ENCODE results near the gene GMDS.

The GMDS gene

DNA sequence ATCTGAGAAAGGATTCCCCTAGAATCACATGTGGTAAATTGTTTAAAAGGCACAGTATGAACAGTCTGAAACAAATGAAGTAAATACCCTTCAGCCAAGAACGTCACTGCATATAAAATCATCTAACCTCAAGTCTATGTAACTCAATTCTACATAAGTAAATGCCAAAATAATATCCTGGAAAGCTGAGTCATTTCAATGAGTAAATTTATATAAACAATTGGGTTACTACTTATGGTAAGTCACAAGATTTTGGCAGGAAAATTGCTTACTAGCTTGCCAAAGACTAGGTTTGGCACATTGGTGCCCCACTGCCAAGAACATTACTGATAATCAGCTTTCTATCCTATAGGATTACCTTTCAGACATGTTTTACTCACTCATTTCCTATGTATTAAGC lies 8.4 kb downstream of the GMDS start:
- no peak for DNase-seq

GRCh38 chr6:2235777-2236495 lies 9.5 kb downstream of the GMDS start:
- no peak for DNase-seq

DNA sequence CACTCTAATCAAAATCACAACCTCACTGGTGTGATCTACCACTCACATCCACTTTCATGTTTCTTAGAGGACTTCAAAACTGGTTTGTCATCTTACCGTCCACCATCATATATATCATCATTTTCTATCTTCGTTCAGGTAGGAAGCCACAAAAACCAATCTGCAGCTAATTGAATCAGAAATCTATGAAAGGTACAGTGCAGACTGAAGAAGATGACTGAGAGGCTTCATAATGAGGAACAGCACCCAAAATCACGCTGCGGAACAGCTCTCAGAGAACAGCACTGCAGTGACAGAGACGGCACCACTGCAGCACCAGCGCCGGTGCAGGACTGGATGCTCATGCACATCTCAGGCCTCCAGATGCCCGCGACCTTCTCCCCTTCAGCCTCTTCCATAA lies 13.0 kb downstream of the GMDS start:
- no peak for DNase-seq

DNA sequence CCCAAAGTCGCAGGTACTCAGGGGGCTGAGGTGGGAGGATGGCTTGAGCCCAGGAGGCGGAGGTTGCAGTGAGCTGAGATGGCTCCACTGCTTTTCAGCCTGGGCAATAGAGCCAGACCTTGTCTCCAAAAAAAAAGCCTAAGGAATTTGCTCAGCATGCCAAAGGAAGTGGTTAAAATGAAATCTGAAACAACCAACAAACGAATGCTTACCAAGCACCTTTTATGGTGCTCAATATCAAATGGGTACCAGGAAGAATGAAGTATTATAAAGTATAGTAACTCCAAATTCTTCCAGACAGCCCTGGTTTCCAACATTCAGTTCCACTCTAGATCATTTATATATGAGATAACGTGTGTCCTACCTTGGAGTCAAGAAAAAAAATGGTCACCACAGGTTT lies 14.0 kb downstream of the GMDS start:
- DNase-seq, result no peak

- DNase-seq, result no peak
Measured at GRCh38 chr6:2230659-2231277, 14.6 kb downstream of the GMDS start.

DNA sequence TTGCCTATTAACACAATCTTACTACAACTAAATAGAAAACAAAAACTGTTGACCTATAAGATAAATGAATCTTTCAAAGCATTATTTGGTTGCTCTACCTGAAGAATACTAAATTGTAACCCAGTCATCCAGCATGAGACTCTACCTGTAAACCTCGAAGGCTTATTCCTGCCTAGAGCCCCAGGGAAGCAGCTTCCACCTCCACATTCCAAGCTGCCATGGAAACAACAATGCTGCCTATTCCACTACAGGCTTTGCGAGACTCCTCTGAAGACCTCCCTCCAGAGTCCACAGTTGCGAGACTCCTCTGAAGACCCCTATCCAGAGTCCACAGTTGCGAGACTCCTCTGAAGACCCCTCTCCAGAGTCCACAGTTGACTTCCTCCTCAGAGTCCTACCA lies 15.7 kb downstream of the GMDS start:
- DNase-seq, result no peak

DNA sequence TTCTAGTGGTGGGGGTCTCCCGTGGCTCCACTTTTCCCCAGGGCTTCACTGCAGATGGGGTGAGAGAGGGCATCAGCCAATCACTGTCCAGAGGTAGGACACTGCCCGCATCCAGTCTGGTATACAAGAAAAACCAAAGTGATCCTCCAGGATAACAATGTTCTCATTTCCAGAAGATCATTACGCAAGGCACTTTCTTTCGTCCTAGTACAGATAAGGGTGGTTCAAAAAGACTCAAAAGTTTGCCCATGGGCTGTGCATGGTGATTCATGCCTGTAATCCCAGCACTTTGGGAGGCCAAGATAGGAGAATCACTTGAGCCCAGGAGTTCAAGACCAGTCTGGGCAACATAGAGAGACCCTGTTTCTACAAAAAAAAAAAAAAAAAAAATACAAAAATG lies 16.4 kb downstream of the GMDS start:
- DNase-seq, result no peak

DNA sequence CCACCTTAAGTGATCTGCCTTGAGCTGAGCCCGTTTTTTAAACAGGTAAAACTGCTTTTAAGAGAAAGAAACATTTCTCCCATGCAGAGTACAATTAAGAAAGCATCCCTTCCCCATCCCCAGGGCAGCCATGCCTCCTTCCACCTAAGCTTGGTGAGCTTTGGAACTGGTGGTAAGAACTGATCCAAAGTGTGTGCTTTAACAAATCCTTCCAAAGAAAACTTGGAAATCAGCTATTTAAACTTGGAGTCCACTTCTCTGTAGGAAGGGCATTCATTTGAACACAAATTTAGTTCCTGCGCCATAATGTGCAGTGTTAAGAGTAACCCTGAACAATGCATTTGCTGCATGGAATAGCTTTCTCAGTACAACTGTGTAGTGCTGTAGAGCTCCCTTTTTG lies 17.0 kb downstream of the GMDS start:
- no peak for DNase-seq

- no peak for DNase-seq
Measured at GRCh38 chr6:2226775-2227174, 18.6 kb downstream of the GMDS start.

DNA sequence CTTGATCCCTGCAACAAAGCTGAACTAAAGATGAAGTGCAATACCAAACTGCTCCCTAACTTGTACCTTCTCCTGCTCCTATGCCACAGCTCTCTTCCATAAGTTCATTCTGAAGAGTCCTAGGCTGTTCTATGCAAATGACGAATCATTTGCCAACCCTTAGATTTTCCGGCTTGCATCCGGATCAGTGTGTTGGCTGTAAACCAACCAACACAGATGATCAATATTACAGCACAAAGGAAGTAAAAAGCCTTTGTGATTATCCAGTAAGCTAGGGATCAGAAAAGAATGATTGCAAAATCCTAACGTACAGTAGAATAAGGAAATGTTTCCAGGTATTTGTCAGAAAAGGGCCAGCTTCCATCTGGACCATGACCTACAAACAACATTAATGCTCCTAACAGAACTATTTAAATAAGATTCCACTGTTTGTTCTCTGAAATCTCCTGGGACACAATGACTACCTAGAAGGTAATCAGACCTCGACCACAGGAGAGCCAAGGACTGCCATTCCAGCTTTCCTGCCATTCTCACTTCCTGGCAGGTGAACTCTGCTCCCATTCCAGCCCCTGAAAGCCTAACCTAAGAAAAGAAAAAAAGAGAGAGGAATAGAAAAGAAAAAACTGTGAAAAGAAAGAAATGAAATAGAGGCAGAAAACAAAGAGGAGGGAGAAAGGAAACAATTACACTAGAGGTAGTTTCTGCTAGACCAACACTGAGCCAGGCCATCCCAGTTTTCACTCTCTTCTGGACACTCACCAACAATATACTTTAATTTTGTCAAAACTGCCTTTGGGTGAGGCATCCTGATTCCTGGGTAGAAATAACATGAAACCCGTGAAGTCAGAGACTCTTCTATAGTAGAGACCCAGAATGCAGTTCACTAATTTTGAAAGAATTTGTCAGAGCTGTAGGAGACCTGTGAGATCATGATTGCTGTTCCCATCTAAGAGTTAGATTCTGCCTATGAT lies 19.7 kb downstream of the GMDS start:
- DNase-seq, result no peak

- no peak for DNase-seq
Measured at GRCh38 chr6:2224847-2225382, 20.5 kb downstream of the GMDS start.

DNA sequence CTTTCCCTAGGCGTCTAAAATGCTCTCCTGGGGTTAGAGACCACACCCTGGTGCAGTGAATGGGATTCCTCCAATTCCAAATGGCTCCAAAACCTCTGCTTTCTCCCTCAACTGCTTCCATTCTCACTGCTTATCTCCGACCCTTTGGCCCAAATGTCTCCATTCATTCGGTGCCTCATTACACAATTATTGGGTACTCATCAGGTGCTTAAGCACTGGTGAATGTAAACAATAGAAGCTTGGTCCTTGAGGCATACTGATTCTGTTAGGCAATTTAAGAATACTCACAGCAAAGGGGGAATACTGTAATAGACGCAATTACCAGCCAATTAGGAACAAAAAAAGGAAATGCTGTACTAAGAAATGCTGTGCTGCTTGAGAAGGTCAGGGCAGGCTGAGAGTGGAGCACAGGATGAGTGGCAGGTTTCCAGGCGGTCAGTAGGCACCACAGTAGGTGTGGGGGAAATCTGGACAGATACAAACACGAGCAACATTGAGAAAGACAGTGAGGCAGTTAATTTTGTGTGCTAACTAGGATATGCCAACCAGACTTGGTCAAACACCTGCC lies 23.0 kb downstream of the GMDS start:
- DNase-seq, result no peak

GRCh38 chr6:2221726-2222274 lies 23.6 kb downstream of the GMDS start:
- DNase-seq, result peak in 1 of 2 donors; percentile 17

DNA sequence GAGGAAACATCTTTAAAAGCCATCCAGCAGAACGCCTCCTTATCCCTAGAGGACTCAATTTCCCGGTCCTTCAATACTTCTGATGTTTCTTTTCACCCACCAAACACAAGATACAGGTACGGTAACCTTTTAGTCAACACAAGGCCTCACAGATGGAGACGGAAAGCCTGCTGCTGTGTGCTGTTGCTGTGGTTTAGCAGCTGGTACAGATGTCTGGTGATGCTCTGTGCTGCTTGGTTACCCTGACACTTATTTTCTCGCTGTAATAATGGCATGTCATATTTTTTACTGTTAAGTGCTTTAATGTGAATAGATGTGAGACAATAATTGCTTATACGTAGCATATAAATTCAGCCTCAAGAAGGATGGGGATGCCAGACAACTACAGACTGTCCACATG lies 25.3 kb downstream of the GMDS start:
- DNase-seq, result no peak

DNA sequence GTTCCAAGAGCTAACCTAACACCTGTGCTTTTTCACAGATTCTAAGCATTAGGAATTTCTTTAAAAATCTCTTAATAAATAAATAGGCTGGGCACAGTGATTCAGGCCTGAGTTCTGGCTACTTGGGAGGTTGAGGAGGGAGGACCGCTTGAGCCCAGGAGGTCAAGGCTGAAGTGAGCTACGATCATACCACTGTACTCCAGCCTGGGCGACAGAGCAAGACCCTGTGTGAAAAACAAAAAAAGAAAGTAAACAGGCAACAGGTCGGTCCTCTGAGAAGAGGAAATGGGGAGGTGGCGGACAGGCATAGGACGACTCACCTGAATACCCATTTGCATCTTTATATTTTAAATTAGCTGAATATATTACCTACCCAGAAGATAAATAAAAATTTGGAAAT lies 26.5 kb downstream of the GMDS start:
- no peak for DNase-seq

- DNase-seq, result no peak
Measured at GRCh38 chr6:2216794-2217383, 28.5 kb downstream of the GMDS start.

DNA sequence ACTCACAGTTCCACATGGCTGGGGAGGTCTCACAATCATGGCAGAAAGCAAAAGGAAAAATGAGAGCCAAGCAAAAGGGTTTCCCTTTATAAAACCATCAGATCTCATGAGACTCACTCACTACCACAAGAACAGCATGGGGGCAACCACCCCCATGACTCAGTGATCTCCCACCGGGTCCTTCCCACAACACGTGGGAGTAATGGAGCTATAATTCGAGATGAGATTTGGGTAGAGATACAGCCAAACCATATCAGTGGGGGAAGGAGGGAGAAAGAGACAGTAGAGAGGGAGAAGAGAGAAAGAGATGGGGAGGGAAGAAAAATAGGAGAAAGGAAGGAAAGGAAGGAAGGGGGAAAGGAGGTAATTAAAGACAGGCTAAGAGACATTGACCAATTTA lies 30.1 kb downstream of the GMDS start:
- DNase-seq, result no peak

DNA sequence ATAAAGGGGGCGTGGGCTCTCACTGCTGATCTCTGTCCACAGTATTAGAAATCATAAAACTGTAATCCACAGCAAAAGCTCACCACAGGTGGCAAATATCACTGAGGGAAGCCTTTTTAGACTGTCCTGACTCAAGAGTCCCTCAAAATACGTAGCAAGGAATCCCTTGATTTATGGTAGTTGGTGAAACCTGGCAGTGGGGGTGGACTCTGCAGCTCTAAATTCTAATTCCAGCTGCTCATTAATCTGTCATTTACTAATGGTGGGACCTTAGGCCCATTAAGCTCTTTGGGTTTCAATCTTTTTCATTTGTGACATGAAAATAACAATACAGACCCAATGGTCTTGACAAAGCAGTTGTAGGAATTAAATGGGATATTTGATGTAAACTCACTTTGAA lies 32.3 kb downstream of the GMDS start:
- DNase-seq, result no peak

DNA sequence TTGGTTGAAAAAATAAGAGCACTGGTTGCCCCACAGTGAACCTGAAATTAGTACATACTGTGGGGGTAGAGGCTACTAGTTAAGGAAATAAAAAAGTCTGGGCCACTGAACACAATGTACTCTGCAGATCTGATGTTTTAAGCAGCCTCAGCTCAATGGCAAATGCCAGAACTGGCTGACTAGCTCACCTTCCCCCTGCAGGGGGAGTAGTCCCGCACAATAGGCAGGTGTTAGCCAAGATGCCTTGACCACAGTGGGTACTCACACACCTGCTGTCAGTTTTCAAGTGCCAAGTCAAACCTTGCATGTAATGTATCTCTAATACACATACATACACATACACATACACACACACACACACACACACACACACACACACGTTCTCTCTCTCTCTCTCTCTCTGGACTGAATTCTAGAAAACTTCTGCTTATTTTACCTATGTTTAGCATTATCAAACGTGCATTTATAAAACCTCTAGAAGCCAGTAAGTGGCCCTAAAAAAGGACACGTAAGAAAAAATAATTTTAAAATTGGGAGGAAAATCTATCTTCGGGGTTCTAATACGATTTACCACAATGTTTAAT lies 36.1 kb downstream of the GMDS start:
- DNase-seq, result peak; percentile 28 to 34

DNA sequence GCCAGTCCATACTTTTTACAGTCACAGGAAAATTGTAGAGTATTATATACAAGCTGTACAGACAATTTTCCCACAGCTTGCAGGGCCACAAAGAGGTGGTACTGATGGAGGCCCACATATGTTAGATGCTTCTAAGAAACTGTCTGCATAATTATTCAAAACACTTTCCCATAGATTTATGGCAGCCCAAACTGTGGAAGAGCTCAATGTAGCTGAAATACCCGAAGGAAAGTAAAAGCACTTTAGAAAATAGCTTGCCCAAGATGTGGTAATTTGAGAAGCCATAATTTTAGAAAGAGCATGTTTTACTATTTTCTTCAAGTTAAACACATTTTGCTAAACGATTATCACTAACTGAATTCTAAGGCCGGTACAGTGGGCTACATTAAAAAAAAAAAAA lies 36.9 kb downstream of the GMDS start:
- DNase-seq, result no peak

DNA sequence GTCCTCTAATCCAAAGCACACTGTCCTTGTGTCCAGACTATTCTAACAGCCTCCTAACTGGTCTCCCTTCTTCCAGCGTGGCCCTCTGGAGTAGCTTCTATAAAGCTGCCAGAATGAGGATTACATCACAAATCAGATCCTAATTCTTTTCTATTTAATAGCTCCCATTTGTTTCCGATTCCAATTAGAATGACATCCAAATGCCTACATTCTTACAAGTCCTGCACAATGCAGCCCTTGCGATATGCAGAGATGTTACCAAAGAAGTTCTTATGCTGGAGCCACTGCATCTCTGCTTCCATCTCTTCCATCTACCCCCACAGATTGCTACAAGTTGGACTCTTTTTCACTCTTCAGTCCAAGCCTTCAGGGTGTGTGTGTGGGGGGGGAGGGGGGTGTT lies 40.0 kb downstream of the GMDS start:
- DNase-seq, result no peak

DNA sequence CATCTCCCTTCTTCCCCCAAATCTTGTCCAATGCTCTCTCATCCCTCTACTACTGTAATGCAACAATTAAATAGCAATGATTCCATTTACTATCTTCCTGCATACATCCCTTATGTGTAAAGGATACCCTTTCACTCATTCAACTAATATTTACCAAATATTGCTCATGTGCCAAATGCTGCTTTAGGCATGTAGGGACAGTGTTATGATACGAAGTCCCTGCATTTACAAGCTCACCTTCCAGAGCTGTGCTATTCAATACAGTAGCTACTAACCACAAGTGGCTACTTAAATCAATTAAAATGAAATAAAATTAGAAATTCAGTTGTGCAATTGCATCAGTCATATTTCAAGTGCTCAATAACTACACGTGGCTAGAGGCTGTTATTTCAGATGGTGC lies 41.1 kb downstream of the GMDS start:
- no peak for DNase-seq
